Right renal pelvis (tissue), 4 donors: ENCODE measurements around the gene SHC3. TPM values are rescaled to one million over a fixed set of nuclear protein-coding genes. Genes with fewer than 3 reads are reported as not detected.

Experiments used
- DNase-seq, 4 donors: peaks; one replicate each; pipeline ENCODE4 v3.0.0-alpha.2; 2013; ENCODE audit warnings: low read depth in 4 of 4, low spot score in 3 of 4, missing footprints in 1 of 4
- polyA plus RNA-seq, 4 donors: library from polyadenylated mRNA; unstranded; fragments of 120-200 nt; gene quantifications; one replicate each; pipeline ENCODE4 v1.2.1, GENCODE V29; 2013; ENCODE audit not compliant: insufficient read length in 4 of 4

The SHC3 gene
- polyA plus RNA-seq, 4 donors = 2.1 to 3.2 (median 2.5) TPM

DNA sequence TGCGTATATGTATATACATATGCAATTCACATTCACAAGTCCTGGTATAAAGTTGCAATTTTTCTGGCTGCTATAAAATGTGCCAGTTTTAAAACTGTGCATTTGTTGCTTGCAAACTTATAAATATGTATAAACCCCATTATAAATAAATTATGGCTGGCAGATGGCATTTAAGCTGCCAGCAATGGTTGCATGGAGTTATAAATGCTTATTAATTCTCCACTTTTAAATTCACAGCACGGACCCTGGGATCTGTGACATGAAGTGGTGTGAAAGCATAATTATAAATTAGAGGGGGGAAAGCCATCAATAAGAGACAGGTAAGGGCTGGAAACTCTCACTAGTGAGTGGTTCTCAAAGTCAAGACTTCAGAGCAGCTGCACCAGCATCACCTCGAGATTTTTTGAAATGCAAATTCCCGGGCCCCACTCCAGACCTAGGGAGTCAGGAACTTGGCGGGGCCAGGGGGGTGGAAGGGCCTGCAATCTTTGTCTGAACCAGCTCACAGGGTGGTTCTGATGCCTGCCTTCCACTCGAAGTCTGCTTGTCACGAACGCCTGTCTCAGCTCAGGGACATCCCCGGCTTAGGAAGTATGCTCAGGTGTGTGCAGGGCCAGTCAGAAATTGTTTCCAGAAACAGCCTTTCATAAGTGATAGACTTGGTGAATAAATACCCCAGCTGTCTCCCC lies 170.4 kb downstream of the SHC3 start:
- no peak for DNase-seq

GRCh38 chr9:89006996-89007967 lies 171.3 kb downstream of the SHC3 start:
- no peak for DNase-seq

- DNase-seq = no peak
Observed at GRCh38 chr9:89006267-89006666, 172.4 kb downstream of the SHC3 start.

DNA sequence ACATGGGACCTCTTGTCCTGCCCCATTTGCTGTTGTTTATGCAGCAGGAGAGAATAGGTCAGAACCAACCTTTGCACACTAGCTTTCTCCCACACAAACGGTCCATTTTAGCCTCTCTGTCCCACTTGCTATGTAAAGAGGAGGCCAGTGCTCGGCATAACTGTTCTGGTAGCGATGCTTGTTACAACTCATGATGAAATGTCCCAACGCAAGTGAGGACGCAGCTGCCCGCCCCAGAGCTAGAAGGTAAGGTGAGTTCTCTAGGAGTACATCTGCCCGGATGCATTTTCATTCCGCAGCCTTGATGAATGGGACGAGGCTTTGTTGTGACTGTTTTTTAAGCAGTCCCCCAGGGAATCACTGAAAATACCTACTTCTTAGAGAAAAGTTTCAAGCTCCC lies 173.3 kb downstream of the SHC3 start:
- DNase-seq = no peak

DNA sequence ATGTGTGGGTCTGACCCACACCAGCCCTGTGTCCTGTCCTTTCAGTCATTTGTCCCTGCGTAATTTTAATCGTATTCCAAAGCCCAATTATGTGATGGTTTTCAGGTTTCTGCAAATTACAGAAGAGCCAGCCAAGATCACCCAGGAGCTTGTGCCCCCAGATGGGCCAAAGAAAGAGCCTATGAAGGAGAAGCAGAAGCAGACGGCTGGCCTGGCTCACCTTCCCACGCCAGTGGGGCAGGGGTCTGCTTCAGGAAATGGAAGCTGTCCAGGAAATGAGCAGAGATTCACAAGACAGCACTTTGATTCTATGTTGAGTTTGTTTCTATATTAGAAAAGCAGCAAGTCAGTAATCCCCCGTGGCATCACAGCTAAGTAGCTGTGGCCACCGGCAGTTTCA lies 175.6 kb downstream of the SHC3 start:
- no peak for DNase-seq

DNA sequence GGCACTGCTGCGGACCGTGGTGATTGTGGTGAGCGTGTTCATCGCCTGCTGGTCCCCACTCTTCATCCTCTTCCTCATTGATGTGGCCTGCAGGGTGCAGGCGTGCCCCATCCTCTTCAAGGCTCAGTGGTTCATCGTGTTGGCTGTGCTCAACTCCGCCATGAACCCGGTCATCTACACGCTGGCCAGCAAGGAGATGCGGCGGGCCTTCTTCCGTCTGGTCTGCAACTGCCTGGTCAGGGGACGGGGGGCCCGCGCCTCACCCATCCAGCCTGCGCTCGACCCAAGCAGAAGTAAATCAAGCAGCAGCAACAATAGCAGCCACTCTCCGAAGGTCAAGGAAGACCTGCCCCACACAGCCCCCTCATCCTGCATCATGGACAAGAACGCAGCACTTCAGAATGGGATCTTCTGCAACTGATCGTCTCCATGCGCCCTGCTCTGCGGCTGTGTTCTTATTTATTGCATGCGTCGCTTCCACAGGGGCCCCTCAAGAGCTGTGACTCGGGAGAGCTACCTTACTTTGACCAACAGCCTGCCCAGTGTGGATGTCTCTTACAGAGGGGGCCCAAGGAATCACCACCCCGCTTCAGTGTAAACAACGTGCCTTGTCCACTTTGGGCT lies 176.6 kb downstream of the SHC3 start:
- DNase-seq = no peak

GRCh38 chr9:89000973-89001916 lies 177.4 kb downstream of the SHC3 start:
- DNase-seq = peak; percentile 76 to 88 (median 84)

DNA sequence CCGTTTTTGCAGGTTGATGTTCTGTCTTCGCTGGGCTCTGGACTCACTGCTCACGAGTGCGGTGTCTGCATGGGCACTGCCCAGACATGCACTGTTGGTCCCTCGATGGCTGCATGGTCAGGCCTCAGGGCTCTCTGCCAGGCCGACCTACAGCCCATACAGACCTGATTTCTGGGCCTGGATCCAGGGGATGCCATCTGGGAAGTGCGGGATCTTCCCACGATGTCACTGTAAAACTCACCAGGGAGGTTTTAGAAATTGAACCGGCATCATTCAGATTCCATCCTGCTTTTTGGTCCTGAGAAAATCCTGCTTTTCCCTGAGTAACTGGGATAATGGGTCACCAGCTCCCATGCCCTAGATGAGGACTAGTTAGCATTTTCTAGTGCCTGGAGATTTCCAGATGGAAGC lies 178.2 kb downstream of the SHC3 start:
- DNase-seq = no peak

DNA sequence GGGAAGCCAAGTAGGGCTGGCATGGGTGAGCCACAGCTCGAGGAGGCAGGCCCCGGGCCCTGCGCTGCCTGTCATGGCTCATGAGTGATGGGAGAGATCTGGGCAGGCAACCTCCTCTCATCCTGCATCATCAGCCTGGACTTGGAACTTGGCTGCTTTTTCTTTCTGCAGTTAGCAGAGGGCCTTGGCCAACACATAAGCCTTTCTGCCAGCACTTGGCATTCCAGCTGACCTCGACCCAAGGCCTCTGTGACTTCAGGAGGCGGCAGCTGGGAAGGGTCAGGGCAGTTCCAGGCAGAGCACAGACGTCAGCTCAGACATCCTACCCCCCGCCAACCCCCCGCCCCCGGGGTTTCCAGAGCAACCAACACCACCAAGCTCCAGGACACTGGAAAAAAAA lies 179.7 kb downstream of the SHC3 start:
- DNase-seq = no peak

- no peak for DNase-seq
Observed at GRCh38 chr9:88998503-88998902, 180.1 kb downstream of the SHC3 start.

DNA sequence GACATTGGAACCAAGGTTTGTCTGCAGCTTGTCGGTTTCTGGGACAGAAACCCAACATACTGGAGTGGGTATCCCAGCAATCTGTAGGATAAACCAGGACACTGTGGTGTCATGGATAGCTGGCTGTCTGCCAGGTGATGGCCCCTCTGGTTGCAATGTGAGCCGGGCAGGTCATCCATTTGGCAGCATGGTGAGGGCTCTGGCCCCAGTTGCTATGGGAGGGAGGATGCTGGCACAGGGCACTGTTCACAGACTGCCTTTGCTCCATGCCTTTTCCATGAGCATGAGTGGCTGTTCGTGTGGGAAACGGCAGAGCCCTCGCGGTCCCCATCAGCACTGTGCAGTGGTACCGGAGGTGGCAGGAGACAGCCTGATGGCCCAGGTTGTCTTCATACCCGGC lies 181.0 kb downstream of the SHC3 start:
- no peak for DNase-seq

- no peak for DNase-seq
Observed at GRCh38 chr9:88996921-88997235, 181.7 kb downstream of the SHC3 start.

GRCh38 chr9:88996046-88996920 lies 182.3 kb downstream of the SHC3 start:
- no peak for DNase-seq

GRCh38 chr9:88995627-88996026 lies 183.0 kb downstream of the SHC3 start:
- DNase-seq = no peak

DNA sequence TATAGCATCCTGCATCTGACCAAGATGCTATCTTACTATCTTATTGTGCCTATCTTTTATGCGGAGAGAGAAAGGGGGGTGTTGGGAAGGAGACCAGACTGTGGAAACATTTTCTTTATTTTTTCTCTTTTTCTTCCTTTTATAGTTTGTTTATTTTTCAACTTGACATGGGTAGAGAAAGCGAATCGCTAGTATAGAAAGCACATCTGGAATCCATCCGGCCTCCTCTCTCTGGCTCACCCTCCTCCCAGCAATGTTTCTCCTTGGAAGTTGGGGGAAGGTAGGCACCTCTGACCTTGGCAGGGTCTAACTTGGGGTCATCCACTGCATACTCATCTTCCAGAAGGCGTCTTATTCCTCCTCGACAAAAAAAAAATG lies 183.4 kb downstream of the SHC3 start:
- no peak for DNase-seq

- DNase-seq = no peak
Observed at GRCh38 chr9:88994469-88995199, 184.0 kb downstream of the SHC3 start.

DNA sequence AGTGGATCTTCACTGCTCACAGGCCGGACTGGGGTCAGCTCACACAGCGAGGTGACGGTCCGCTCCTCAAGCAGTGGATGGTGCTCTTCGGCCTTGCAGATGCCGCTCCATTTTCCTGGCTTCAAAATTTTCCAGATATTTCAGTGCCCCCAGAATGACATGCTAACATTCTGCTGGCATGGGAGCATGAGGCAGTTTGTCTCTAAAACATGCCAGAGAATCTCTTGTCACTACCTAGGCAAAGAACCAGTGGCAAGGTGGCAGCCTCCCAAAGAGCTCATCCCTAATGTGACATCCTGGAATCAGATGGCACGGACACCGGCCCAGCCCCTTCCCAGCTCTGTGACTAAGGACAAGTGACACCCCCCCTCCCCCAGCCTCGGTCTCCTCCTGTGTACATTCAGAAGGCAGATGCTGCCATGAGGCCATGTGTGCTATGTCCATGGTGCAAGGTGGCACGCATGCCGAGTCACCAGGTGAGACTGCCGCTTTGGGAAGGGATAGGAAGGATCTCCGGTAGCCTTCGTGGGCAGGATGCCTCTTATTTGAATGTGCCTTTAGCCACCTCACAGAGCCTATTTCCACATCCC lies 184.7 kb downstream of the SHC3 start:
- DNase-seq = no peak

- DNase-seq = no peak
Observed at GRCh38 chr9:88993327-88993726, 185.3 kb downstream of the SHC3 start.
